BLaER1 (cell line): Measurements from ENCODE around the gene CEP72.
"Not testable (repeated sequence)": the region's sequence is repeated elsewhere in the genome, so short reads cannot be mapped to it uniquely, and the experiment has no call there.

Experiments
- H3K27ac ChIP-seq: shearing (Covaris generic); formaldehyde crosslinking; 2 replicates; pipeline ENCODE4 v1.8.1; 2022
- H3K27me3 ChIP-seq: shearing (Covaris generic); formaldehyde crosslinking; 2 replicates; pipeline ENCODE4 v1.8.1; 2022
- H3K36me3 ChIP-seq: shearing (Covaris generic); formaldehyde crosslinking; 2 replicates; pipeline ENCODE4 v1.8.1; 2022
- H3K4me1 ChIP-seq: shearing (Covaris generic); formaldehyde crosslinking; 2 replicates; pipeline ENCODE4 v1.8.1; 2022
- H3K4me2 ChIP-seq: shearing (Covaris generic); formaldehyde crosslinking; 2 replicates; pipeline ENCODE4 v1.8.1; 2022
- H3K4me3 ChIP-seq: shearing (Covaris generic); formaldehyde crosslinking; 2 replicates; pipeline ENCODE4 v1.8.1; 2022
- H3K9ac ChIP-seq: shearing (Covaris generic); formaldehyde crosslinking; 2 replicates; pipeline ENCODE4 v1.8.1; 2022
- H3K9me3 ChIP-seq: shearing (Covaris generic); formaldehyde crosslinking; 2 replicates; pipeline ENCODE4 v1.8.1; 2022
- H4K20me1 ChIP-seq: shearing (Covaris generic); formaldehyde crosslinking; 2 replicates; pipeline ENCODE4 v1.8.1; 2022
- Cebpa-rat ChIP-seq: shearing (Covaris generic); IDR thresholded peaks from 2 replicates; pipeline ENCODE4 v1.8.1; 2022

Gene CEP72

DNA sequence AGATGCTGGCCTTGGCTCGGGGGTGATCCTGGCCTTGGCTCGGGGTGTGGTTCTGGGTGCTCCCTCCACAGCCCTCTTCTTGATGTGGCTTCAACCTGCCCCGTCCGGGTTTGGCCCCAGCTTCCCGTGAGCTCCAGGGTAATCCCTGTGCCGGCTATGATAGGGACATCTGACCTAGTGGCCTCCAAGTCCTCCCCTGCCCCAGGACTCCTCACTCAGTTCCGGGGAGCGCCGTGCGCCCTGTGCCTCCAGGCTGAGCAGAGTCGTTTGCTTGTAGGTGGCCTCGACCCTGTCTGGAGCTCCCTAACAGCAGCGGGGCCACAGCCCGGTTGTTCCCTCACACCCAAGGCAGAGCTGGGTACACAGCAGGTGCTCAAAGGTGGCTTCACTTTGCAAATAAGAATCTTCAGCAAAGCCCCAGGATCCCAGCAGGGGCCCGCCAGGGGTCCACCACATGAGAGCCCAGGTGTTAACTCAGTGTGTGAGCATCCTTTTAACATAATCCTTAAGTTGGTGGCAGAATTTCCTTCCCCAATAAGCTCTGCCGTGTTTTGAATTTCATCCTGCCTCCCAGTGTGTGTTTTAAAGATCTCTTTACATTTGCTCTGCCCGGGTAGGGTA is 32.3 kb upstream of the CEP72 start:
- Histone ChIP-seq H3K4me2 (no peak overlapping the region), H3K27ac (no peak overlapping the region), H3K4me1 (peaks cover 5% of the 10 kb centered on the region; the same call in 1 of the 2 replicates), H3K36me3 (no peaks in the 10 kb centered on the region), H3K4me3 (no peak overlapping the region), H3K9ac (no peak overlapping the region), H3K9me3 (peaks cover 35% of the 10 kb centered on the region), H4K20me1 (no peaks in the 10 kb centered on the region), H3K27me3 (no peaks in the 10 kb centered on the region)
- no peak for TF ChIP-seq Cebpa-rat

DNA sequence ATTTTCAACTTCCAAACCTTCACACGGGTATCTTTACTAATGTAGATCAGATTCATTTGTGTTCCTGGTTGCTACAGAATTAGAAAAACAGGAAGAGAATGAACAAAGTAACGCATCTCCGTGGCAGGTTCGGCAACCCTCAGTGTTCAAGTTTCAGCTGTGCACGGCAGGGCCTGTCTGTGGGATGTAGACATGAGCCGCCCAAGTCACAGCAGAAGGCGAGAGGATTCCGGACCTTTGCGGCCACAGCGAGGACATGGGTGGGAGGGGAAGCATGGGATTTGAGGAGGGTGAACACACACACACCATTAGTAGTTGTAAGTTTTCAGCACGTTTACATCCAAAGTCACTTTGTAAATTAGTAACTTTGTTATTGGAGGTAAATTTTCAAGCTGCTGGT is 31.7 kb upstream of the CEP72 start:
- H3K4me3 ChIP-seq: no peak overlapping the region
- H3K9me3 ChIP-seq: peaks cover 31% of the 10 kb centered on the region
- H3K36me3 ChIP-seq: no peaks in the 10 kb centered on the region
- H3K9ac ChIP-seq: no peak overlapping the region
- TF ChIP-seq Cebpa-rat: no peak
- H4K20me1 ChIP-seq: no peaks in the 10 kb centered on the region
- no peaks in the 10 kb centered on the region for H3K27me3 ChIP-seq
- peaks cover 5% of the 10 kb centered on the region; the same call in 1 of the 2 replicates for H3K4me1 ChIP-seq
- H3K4me2 ChIP-seq: no peak overlapping the region
- H3K27ac ChIP-seq: no peak overlapping the region

DNA sequence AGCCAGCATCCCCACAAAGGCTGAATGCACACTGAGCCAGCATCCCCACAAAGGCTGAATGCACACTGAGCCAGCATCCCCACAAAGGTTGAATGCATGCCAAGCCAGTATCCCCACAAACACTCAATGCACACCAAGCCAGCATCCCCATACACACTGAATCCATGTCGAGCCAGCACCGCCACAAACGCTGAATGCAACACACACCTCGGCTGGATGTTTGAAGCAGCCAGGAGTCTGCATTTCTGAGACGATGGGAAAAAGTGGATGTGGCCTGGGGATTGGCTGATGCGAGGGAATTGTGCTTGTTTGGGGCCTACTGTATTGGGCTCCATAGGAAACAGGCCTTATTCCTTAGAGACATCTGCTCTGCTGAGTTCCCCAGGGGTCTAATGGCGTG is 30.9 kb upstream of the CEP72 start:
- H3K9ac ChIP-seq: no peak overlapping the region
- peaks cover 23% of the 10 kb centered on the region for H3K9me3 ChIP-seq
- no peak for TF ChIP-seq Cebpa-rat
- H3K36me3 ChIP-seq: no peaks in the 10 kb centered on the region
- H3K4me2 ChIP-seq: no peak overlapping the region; the same call in 1 of the 2 replicates
- H3K4me1 ChIP-seq: peaks cover 5% of the 10 kb centered on the region; the same call in 1 of the 2 replicates
- H3K27me3 ChIP-seq: no peaks in the 10 kb centered on the region
- no peak overlapping the region for H3K27ac ChIP-seq
- no peak overlapping the region for H3K4me3 ChIP-seq
- no peaks in the 10 kb centered on the region for H4K20me1 ChIP-seq

DNA sequence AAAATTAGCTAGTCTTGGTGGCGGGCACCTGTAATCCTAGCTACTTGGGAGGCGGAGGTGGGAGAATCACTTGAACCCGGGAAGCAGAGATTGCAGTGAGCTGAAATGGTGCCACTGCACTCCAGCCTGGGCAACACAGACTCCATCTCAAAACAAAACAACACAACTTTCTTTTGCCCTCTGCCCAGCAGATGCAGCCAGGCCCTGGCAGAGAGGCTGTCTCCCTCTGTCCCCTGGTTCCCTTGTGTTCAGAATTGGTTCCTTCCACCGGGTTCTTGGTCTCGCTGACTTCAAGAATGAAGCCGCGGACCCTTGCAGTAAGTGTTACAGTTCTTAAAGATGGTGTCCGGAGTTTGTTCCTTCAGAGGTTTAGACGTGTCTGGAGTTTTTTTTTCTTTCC is 30.2 kb upstream of the CEP72 start:
- no peaks in the 10 kb centered on the region for H3K36me3 ChIP-seq
- no peak overlapping the region for H3K9ac ChIP-seq
- no peak for TF ChIP-seq Cebpa-rat
- no peak overlapping the region for H3K27ac ChIP-seq
- no peaks in the 10 kb centered on the region for H3K27me3 ChIP-seq
- peaks cover 16% of the 10 kb centered on the region for H3K9me3 ChIP-seq
- peaks cover 5% of the 10 kb centered on the region; the same call in 1 of the 2 replicates for H3K4me1 ChIP-seq
- H3K4me2 ChIP-seq: no peak overlapping the region
- no peak overlapping the region for H3K4me3 ChIP-seq
- no peaks in the 10 kb centered on the region for H4K20me1 ChIP-seq

DNA sequence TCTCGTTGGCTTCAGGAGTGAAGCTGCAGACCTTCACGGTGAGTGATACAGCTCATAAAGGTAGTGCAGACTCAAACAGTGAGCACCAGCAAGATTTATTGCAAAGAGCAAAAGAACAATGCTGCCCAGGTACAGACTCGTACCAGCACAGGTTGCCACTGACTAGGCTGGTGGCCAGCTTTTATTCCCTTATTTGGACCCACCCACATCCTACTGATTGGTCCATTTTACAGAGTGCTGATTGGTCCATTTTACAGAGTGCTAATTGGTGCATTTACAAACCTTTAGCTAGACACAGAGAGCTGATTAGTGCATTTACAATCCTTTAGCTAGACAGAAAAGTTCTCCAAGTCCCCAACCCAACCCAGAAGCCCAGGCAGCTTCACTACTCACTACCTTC is 29.7 kb upstream of the CEP72 start:
- not testable (repeated sequence) for H3K36me3 ChIP-seq, H3K9ac ChIP-seq, H3K4me3 ChIP-seq, H3K27ac ChIP-seq, H3K4me2 ChIP-seq, H3K27me3 ChIP-seq, H4K20me1 ChIP-seq, H3K4me1 ChIP-seq
- H3K9me3 ChIP-seq: peaks cover 11% of the 10 kb centered on the region

DNA sequence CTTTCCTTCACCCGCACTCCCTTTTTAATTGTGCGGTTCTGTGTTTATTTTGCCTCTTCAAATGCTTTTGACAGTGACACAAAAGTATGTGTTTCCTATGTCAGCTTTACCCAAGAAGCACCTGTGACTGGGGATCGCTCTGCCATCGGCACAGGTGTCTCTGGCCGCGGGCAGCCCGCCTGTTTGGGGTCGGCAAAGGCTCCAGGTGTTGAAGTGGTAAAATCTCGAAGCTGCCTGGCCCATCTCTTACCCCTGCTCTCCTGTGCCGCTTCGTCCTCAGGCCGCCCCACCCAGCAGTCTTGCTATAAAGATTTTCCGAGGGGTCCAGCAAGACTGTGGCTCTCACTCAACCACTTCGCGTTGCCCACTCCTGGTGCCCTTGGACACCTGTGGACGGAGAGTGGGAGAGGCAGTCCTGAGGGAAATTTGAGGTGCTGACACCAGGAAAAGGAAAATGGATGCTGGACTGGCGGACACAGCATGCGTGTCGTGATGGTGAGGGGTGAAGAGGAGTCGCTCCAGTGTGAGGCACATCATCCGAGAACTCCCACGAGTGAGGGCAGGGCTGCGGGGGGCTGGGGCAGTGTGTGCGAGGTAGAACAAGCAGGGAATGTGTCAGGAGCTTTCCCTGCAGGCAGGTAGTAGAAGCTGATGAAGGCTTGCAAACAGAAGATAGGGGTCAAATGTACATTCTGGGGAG is 29.1 kb upstream of the CEP72 start:
- Histone ChIP-seq H3K27ac (no peak overlapping the region), H4K20me1 (no peaks in the 10 kb centered on the region), H3K9me3 (peaks cover 10% of the 10 kb centered on the region; the same call in 1 of the 2 replicates), H3K9ac (no peak overlapping the region), H3K4me3 (no peak overlapping the region), H3K36me3 (no peaks in the 10 kb centered on the region), H3K4me1 (peaks cover 5% of the 10 kb centered on the region; the same call in 1 of the 2 replicates), H3K27me3 (no peaks in the 10 kb centered on the region), H3K4me2 (no peak overlapping the region)
- no peak for TF ChIP-seq Cebpa-rat

DNA sequence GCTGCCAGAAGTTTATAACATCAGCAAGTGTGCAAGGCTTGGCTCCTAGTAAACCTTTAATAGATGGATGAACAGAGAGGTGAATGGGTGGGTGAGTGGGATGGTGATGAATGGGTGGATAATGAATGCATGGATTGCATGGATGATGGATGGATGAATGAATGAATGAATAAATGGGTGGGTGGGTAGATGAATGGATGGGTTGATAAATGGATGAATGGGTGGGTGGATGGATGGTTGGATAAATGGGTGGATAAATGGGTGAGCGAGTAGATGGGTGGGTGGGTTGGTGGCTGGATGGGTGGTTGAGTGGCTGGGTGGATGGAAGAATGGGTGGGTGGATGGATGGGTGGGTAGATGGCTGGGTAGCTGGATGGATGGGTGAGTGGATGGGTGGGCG is 28.5 kb upstream of the CEP72 start:
- H3K4me1 ChIP-seq: peaks cover 5% of the 10 kb centered on the region; the same call in 1 of the 2 replicates
- no peaks in the 10 kb centered on the region for H4K20me1 ChIP-seq
- H3K4me2 ChIP-seq: no peak overlapping the region
- H3K9me3 ChIP-seq: peaks cover 10% of the 10 kb centered on the region; the same call in 1 of the 2 replicates
- no peaks in the 10 kb centered on the region for H3K36me3 ChIP-seq
- no peak overlapping the region for H3K9ac ChIP-seq
- H3K4me3 ChIP-seq: no peak overlapping the region
- H3K27me3 ChIP-seq: no peaks in the 10 kb centered on the region
- no peak overlapping the region for H3K27ac ChIP-seq
- TF ChIP-seq Cebpa-rat: no peak

DNA sequence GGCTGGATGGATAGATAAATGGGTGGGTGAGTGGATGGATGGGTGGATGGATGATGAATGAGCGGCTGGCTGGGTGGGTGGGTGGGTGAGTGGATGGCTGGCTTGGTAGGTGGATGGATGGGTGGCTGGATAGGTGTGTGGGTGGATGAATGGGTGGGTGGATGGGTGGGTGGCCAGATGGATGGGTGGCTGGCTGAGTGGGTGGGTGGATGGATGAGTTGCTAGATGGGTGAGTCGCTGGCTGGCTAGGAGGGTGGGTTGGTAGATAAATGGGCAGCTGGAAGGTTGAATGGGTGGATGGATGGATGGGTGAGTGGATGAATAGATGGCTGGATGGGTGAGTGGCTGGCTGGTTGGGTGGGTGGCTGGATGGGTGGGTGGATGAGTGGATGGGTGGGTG is 27.9 kb upstream of the CEP72 start:
- no peak overlapping the region for H3K4me2 ChIP-seq
- no peak overlapping the region for H3K4me3 ChIP-seq
- no peak overlapping the region for H3K9ac ChIP-seq
- peaks cover 5% of the 10 kb centered on the region; the same call in 1 of the 2 replicates for H3K4me1 ChIP-seq
- no peaks in the 10 kb centered on the region for H3K36me3 ChIP-seq
- peaks cover 10% of the 10 kb centered on the region; the same call in 1 of the 2 replicates for H3K9me3 ChIP-seq
- no peak for TF ChIP-seq Cebpa-rat
- no peaks in the 10 kb centered on the region for H4K20me1 ChIP-seq
- no peak overlapping the region for H3K27ac ChIP-seq
- H3K27me3 ChIP-seq: no peaks in the 10 kb centered on the region

DNA sequence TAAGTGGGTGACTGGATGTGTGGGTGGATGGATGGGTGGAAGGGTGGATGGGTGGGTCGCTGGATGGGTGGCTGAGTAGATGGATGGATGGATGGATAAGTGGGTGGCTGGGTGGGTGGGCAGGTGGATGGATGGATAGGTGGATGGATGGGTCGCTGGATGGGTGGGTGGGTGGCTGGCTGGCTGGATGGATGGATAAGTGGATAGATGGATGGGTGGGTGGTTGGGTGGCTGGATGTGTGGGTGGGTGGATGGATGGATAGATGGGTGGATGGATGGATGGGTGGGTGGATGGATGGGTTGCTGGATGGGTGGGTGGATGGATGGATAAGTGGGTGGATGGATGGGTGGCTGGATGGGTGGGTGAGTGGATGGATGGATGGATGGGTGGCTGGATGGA is 27.3 kb upstream of the CEP72 start:
- no peak overlapping the region for H3K4me2 ChIP-seq
- peaks cover 5% of the 10 kb centered on the region; the same call in 1 of the 2 replicates for H3K4me1 ChIP-seq
- peaks cover 10% of the 10 kb centered on the region; the same call in 1 of the 2 replicates for H3K9me3 ChIP-seq

DNA sequence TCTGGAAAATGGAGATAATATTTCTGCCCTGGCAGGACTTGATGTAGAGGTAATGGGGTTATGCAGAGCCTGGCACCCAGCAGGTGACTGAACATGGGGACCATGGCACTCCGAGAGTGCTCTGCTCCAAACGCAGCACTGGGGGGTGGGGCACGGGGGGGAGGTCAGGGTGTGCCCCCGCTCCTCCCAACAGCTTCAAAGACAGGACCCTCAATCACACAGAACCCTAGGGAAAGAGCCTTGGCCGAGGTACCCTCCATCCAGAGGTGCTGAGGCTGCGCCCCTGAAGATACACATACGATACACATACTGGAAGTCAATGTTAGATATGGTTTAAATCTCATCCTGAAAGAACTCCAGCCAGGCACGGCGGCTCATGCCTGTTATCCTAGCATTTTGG is 26.6 kb upstream of the CEP72 start:
- Histone ChIP-seq H3K4me3 (no peak overlapping the region), H3K9ac (no peak overlapping the region), H3K9me3 (peaks cover 10% of the 10 kb centered on the region; the same call in 1 of the 2 replicates), H3K4me1 (peaks cover 5% of the 10 kb centered on the region; the same call in 1 of the 2 replicates), H3K36me3 (no peaks in the 10 kb centered on the region), H3K4me2 (no peak overlapping the region), H3K27ac (no peak overlapping the region), H3K27me3 (no peaks in the 10 kb centered on the region), H4K20me1 (no peaks in the 10 kb centered on the region)
- TF ChIP-seq Cebpa-rat: no peak

More for the DNA sequence above, 27.3 kb upstream of the CEP72 start:
- Histone ChIP-seq H3K9ac (no peak overlapping the region), H3K27ac (no peak overlapping the region), H3K36me3 (no peaks in the 10 kb centered on the region), H3K27me3 (no peaks in the 10 kb centered on the region), H4K20me1 (no peaks in the 10 kb centered on the region), H3K4me3 (no peak overlapping the region)
- TF ChIP-seq Cebpa-rat: no peak
